Mesodermal cell (in vitro differentiated cells): ENCODE data around the gene KIF4A.
A peak's percentile ranks its signal among the peaks of the same experiment; 100 is the strongest.

ENCODE experiments used
- H3K27ac ChIP-seq: 2 replicates; pipeline ENCODE4 v1.7.0; 2013; ENCODE audit warnings: mild to moderate bottlenecking, low read depth, low read length, moderate library complexity; ENCODE audit not compliant: severe bottlenecking
- H3K36me3 ChIP-seq: 2 replicates; pipeline ENCODE4 v1.7.1; 2013; ENCODE audit warnings: mild to moderate bottlenecking, low read length, moderate library complexity; ENCODE audit not compliant: control insufficient read depth, insufficient read depth
- H3K4me1 ChIP-seq: one replicate; pipeline ENCODE4 v1.7.1; 2013; ENCODE audit warnings: mild to moderate bottlenecking, low read length; ENCODE audit not compliant: insufficient read depth, control insufficient read depth, poor library complexity, severe bottlenecking
- H3K4me3 ChIP-seq: 2 replicates; pipeline ENCODE4 v1.7.0; 2013; ENCODE audit warnings: low read length, control low read depth, mild to moderate bottlenecking; ENCODE audit not compliant: insufficient read depth, poor library complexity, severe bottlenecking; ENCODE audit errors: extremely low read depth
- H3K9me3 ChIP-seq: 2 replicates; pipeline ENCODE4 v1.7.1; 2013; ENCODE audit warnings: mild to moderate bottlenecking, low read length, moderate library complexity; ENCODE audit not compliant: control insufficient read depth
- WGBS, 2 experiments: methylation state at CpG; one replicate each; pipeline ENCODE4 v1.1.5; 2013; ENCODE audit warnings: missing lambda C conversion rate in 2 of 2; ENCODE audit not compliant: insufficient coverage in 2 of 2; 5-methylcytosine and 5-hydroxymethylcytosine counted together

KIF4A gene

GRCh38 chrX:70426286-70427278 lies 136.7 kb downstream of the KIF4A start:
- WGBS, 2 experiments = 83 to 97% methylated on average over 4 of the region's 15 CpGs
- no peaks in the 10 kb centered on the region for H3K9me3 ChIP-seq
- no peak overlapping the region for H3K4me3 ChIP-seq
- no peaks in the 10 kb centered on the region for H3K4me1 ChIP-seq
- H3K36me3 ChIP-seq = no peaks in the 10 kb centered on the region
- no peak overlapping the region for H3K27ac ChIP-seq

- no CpG with 5 or more reads among the region's 2 CpGs for WGBS, 2 experiments
- H3K9me3 ChIP-seq = no peaks in the 10 kb centered on the region
Observed at GRCh38 chrX:70427365-70427764, 137.5 kb downstream of the KIF4A start.

GRCh38 chrX:70429759-70430158 lies 139.9 kb downstream of the KIF4A start:
- H3K36me3 ChIP-seq = no peaks in the 10 kb centered on the region
- H3K9me3 ChIP-seq = no peaks in the 10 kb centered on the region
- no peak overlapping the region for H3K27ac ChIP-seq
- no CpG with 5 or more reads among the region's 6 CpGs for WGBS, 2 experiments
- no peak overlapping the region for H3K4me3 ChIP-seq
- H3K4me1 ChIP-seq = no peaks in the 10 kb centered on the region

More at GRCh38 chrX:70427365-70427764, 137.5 kb downstream of the KIF4A start:
- H3K4me3 ChIP-seq = no peak overlapping the region
- H3K4me1 ChIP-seq = no peaks in the 10 kb centered on the region
- H3K36me3 ChIP-seq = no peaks in the 10 kb centered on the region
- no peak overlapping the region for H3K27ac ChIP-seq

GRCh38 chrX:70432936-70433847 lies 143.3 kb downstream of the KIF4A start:
- WGBS, 2 experiments = 76 to 93% methylated on average over 11 of the region's 15 CpGs

DNA sequence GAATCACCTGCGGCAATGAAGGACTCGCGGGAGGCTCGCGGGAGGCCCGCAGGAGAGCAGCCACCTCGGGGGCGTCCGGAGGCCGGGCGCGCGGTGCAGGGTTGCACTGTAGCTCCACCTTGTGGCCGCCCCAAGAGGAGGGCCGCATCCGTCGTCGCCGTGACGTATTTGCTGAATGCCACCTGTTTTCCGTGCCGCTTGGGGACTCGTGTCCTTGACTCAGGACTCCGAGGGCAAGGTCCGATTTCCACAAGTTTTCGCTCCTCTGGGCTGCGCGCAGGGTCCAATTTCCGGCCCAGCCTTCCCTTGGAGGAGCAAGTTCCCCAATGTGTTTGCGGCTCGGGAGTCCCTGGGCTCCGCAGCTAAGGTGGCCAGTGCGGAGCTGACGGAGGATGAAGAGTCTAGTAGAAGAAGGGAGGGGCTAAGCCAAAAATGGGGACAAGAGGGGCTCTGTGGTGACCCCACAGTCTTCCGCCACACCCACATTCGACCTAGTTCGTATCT lies 144.0 kb downstream of the KIF4A start:
- 2% methylated on average over 24 to 28 of the region's 37 CpGs for WGBS, 2 experiments
- no peaks in the 10 kb centered on the region for H3K36me3 ChIP-seq
- peak overlapping the region; percentile 83 for H3K27ac ChIP-seq
- peak overlapping the region; percentile 54 for H3K4me3 ChIP-seq
- H3K4me1 ChIP-seq = peaks cover 15% of the 10 kb centered on the region
- no peaks in the 10 kb centered on the region for H3K9me3 ChIP-seq

More at GRCh38 chrX:70432936-70433847, 143.3 kb downstream of the KIF4A start:
- H3K9me3 ChIP-seq = no peaks in the 10 kb centered on the region
- H3K4me1 ChIP-seq = peaks cover 11% of the 10 kb centered on the region
- H3K4me3 ChIP-seq = peak overlapping the region; percentile 54
- no peak overlapping the region for H3K27ac ChIP-seq
- H3K36me3 ChIP-seq = no peaks in the 10 kb centered on the region

- Histone ChIP-seq H3K4me3 (peak overlapping the region; percentile 54), H3K4me1 (peaks cover 15% of the 10 kb centered on the region), H3K27ac (peak overlapping the region; percentile 83), H3K9me3 (no peaks in the 10 kb centered on the region), H3K36me3 (no peaks in the 10 kb centered on the region)
- 1 to 3% methylated on average over 7 to 22 of the region's 45 CpGs for WGBS, 2 experiments
Observed at GRCh38 chrX:70434352-70434866, 144.5 kb downstream of the KIF4A start.

DNA sequence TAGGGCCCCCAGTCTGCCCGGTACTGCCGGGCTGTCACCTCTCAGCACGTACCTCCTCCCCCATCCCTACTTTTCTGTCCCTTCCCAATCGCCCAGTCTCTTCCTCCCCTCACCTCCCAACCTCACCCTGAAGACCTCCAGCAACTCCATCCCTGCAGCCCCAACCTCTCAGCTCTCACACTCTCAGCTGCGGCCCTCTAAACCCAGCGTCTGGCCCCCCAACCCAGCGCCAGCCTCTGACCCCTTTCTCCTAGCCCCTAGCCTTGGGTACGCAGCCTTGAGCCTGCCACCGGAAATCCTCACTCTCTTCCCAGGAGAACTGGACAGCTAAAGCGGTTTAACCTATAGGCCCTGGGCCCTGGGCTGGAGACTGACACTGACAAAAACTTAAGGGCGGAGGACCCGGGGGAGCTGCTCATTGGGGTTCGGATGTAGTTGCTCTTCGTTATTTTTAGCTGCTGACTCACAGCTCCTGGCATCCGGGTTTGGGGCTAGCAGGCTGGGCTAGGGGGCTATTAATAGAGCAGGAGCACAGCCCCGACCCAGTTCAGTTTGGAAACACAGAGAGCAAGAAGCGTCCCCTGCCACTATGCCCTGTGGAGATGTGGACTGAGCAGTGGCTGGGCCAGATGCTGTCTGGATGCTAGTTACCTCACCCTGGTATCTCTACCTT lies 145.1 kb downstream of the KIF4A start:
- H3K27ac ChIP-seq = peak overlapping the region; percentile 79
- 0 to 7% methylated on average over 3 to 6 of the region's 17 CpGs for WGBS, 2 experiments
- H3K4me3 ChIP-seq = peak overlapping the region; percentile 54
- no peaks in the 10 kb centered on the region for H3K36me3 ChIP-seq
- no peaks in the 10 kb centered on the region for H3K9me3 ChIP-seq
- H3K4me1 ChIP-seq = peaks cover 15% of the 10 kb centered on the region

- Histone ChIP-seq H3K4me1 (peaks cover 15% of the 10 kb centered on the region), H3K27ac (no peak overlapping the region), H3K9me3 (no peaks in the 10 kb centered on the region), H3K4me3 (no peak overlapping the region), H3K36me3 (no peaks in the 10 kb centered on the region)
- 34 to 38% methylated on average over 4 to 9 of the region's 16 CpGs for WGBS, 2 experiments
Observed at GRCh38 chrX:70436343-70436742, 146.4 kb downstream of the KIF4A start.

GRCh38 chrX:70437011-70437410 lies 147.1 kb downstream of the KIF4A start:
- H3K36me3 ChIP-seq = no peaks in the 10 kb centered on the region
- H3K27ac ChIP-seq = no peak overlapping the region
- no peak overlapping the region for H3K4me3 ChIP-seq
- 100% methylated on average over 1 of the region's 2 CpGs; no CpG with 5 or more reads in 1 of the 2 experiments for WGBS, 2 experiments
- peaks cover 15% of the 10 kb centered on the region for H3K4me1 ChIP-seq
- H3K9me3 ChIP-seq = no peaks in the 10 kb centered on the region
